HG03558 (cell line): ENCODE data around the gene GPAM.
"Not testable (repeated sequence)": the region's sequence is repeated elsewhere in the genome, so short reads cannot be mapped to it uniquely, and the experiment has no call there.

Experiments
- ATAC-seq: cut with Tn5 transposase; IDR thresholded peaks from one replicate; pipeline ENCODE4 v1.9.1; 2021; ENCODE audit warnings: moderate number of reproducible peaks; ENCODE audit not compliant: unreplicated experiment; ENCODE audit errors: extremely low read depth

The GPAM gene

GRCh38 chr10:112183329-112184051, at the start of gene GPAM:
Gene GPAM (minus strand): TSS chr10:112183765. CDS start chr10:112181784, 1,981 bp downstream.
- peak; percentile 94 for ATAC-seq

- ATAC-seq, result no peak
Measured at GRCh38 chr10:112232670-112233069, 49.1 kb upstream of the GPAM start.

- no peak for ATAC-seq
Measured at GRCh38 chr10:112231602-112232400, 48.2 kb upstream of the GPAM start.

GRCh38 chr10:112230325-112230988, 46.9 kb upstream of the GPAM start:
- no peak for ATAC-seq

- no peak for ATAC-seq
Measured at GRCh38 chr10:112229901-112230300, 46.3 kb upstream of the GPAM start.

- ATAC-seq, result no peak
Measured at GRCh38 chr10:112229096-112229495, 45.5 kb upstream of the GPAM start.

GRCh38 chr10:112228366-112229088, 45.0 kb upstream of the GPAM start:
- ATAC-seq, result not testable (repeated sequence)

GRCh38 chr10:112227331-112227987, 43.9 kb upstream of the GPAM start:
- ATAC-seq, result no peak

- no peak for ATAC-seq
Measured at GRCh38 chr10:112226439-112227248, 43.1 kb upstream of the GPAM start.

- no peak for ATAC-seq
Measured at GRCh38 chr10:112225771-112226438, 42.3 kb upstream of the GPAM start.

GRCh38 chr10:112224933-112225529, 41.5 kb upstream of the GPAM start:
- ATAC-seq, result no peak

GRCh38 chr10:112223725-112224124, 40.2 kb upstream of the GPAM start:
- no peak for ATAC-seq

- ATAC-seq, result no peak
Measured at GRCh38 chr10:112222799-112223198, 39.2 kb upstream of the GPAM start.

- ATAC-seq, result no peak
Measured at GRCh38 chr10:112221545-112221944, 38.0 kb upstream of the GPAM start.

GRCh38 chr10:112218960-112219359, 35.4 kb upstream of the GPAM start:
- ATAC-seq, result no peak

GRCh38 chr10:112218036-112218390, 34.4 kb upstream of the GPAM start:
- no peak for ATAC-seq

GRCh38 chr10:112217386-112218035, 33.9 kb upstream of the GPAM start:
- ATAC-seq, result no peak

GRCh38 chr10:112216966-112217365, 33.4 kb upstream of the GPAM start:
- no peak for ATAC-seq
